ENCODE data around the gene SYNGR4. TPM values are rescaled to one million over a fixed set of nuclear protein-coding genes. Genes with fewer than 3 reads are reported as not detected.

SYNGR4 gene
- total RNA-seq, 1 experiment from 2014 or later: not detected

DNA sequence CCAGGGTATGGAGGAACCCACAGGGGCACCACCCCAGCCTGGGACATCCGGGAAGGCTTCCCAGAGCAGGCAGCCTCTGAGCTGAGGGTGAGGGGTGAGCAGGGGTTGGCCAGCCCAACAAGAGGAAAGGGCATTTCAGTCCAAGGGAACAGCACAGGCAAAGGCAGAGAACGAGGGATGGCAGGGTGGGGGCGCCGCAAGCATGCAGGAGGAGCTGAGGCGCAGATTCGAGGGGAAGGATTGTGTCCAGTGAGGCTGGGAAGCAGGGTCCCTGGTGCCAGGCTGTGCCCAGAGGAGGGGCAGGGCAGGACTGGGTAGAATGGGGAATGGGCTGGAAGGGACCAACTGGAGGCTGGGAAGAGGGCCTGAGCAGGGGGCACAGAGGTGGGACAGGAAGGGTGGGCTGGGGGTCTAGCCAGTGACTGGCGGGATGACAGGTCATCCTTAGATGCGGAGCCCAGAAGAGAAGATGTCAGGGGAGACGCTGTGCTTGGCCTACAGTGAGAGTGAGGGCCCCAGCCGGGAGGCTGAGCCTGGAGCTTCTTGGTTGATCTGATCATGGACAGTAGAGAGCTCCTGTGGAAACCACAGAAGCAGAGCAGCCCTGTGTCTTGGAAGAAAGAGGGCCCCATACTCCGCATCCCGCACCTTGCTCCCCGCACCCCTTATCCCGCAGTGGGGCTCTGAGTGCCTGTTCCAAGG lies 25.2 kb upstream of the SYNGR4 start:
- ATAC-seq (no peak), DNase-seq (ENCODE audit: low spot score) (no peak)
- Mint-ChIP-seq H3K4me3 (no peak overlapping the region), H3K9me3 (no peaks in the 10 kb centered on the region), H3K36me3 (no peaks in the 10 kb centered on the region), H3K27me3 (ENCODE audit: low read depth) (peaks cover 5% of the 10 kb centered on the region), H3K27ac (no peak overlapping the region), H3K4me1 (no peaks in the 10 kb centered on the region; the same call in 1 of the 2 replicates)
- TF ChIP-seq ZNF671 (CRISPR knock-in tag; IDR thresholded peaks at IDR 0.05): no peak
- TF ChIP-seq NFATC4 (CRISPR knock-in tag; IDR thresholded peaks at IDR 0.05): no peak
- no peak for TF ChIP-seq PRDM15 (CRISPR knock-in tag; IDR thresholded peaks at IDR 0.05)
- TF ChIP-seq ATF1 (CRISPR knock-in tag; IDR thresholded peaks at IDR 0.05): no peak
- ChIA-PET POLR2A (interaction anchor here (0.6 kb wide), 1 partner anchor 272 kb away, joined by 3 read pairs; no protein-coding TSS in a partner anchor), CTCF (interaction anchor here (0.6 to 10.2 kb wide), 8 partner anchors 12 to 550 kb away, joined by 3 to 404 read pairs (median 4); partner anchors contain the start of genes CARD8, EMP3 and KDELR1)

- Mint-ChIP-seq H3K27ac (no peak overlapping the region), H3K36me3 (no peaks in the 10 kb centered on the region), H3K27me3 (ENCODE audit: low read depth) (no peaks in the 10 kb centered on the region; the same call in 1 of the 2 replicates), H3K9me3 (no peaks in the 10 kb centered on the region), H3K4me1 (no peaks in the 10 kb centered on the region), H3K4me3 (no peak overlapping the region)
- no peak for DNase-seq (ENCODE audit: low spot score)
- CTCF ChIA-PET: interaction anchor here (0.6 to 10.2 kb wide), 7 partner anchors 10 to 59 kb away, joined by 3 to 404 read pairs (median 4); partner anchors contain the start of genes EMP3, KDELR1, SYNGR4 and TMEM143
- TF ChIP-seq GABPB1 (CRISPR knock-in tag; IDR thresholded peaks at IDR 0.05) (no peak), MLX (CRISPR knock-in tag; IDR thresholded peaks at IDR 0.05) (no peak), TEAD1 (CRISPR knock-in tag; IDR thresholded peaks at IDR 0.05) (no peak), SMAD4 (CRISPR knock-in tag; IDR thresholded peaks at IDR 0.05) (no peak), E2F5 (CRISPR knock-in tag; IDR thresholded peaks at IDR 0.05) (no peak), PRDM15 (CRISPR knock-in tag; IDR thresholded peaks at IDR 0.05) (no peak), FOXJ3 (CRISPR knock-in tag; IDR thresholded peaks at IDR 0.05; ENCODE audit: borderline replicate concordance) (no peak)
- TF ChIP-seq, protein P1, sequence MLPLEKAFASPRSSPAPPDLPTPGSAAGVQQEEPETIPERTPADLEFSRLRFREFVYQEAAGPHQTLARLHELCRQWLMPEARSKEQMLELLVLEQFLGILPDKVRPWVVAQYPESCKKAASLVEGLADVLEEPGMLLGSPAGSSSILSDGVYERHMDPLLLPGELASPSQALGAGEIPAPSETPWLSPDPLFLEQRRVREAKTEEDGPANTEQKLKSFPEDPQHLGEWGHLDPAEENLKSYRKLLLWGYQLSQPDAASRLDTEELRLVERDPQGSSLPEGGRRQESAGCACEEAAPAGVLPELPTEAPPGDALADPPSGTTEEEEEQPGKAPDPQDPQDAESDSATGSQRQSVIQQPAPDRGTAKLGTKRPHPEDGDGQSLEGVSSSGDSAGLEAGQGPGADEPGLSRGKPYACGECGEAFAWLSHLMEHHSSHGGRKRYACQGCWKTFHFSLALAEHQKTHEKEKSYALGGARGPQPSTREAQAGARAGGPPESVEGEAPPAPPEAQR (CRISPR knock-in tag; IDR thresholded peaks at IDR 0.05): no peak
- TF ChIP-seq, protein P2, sequence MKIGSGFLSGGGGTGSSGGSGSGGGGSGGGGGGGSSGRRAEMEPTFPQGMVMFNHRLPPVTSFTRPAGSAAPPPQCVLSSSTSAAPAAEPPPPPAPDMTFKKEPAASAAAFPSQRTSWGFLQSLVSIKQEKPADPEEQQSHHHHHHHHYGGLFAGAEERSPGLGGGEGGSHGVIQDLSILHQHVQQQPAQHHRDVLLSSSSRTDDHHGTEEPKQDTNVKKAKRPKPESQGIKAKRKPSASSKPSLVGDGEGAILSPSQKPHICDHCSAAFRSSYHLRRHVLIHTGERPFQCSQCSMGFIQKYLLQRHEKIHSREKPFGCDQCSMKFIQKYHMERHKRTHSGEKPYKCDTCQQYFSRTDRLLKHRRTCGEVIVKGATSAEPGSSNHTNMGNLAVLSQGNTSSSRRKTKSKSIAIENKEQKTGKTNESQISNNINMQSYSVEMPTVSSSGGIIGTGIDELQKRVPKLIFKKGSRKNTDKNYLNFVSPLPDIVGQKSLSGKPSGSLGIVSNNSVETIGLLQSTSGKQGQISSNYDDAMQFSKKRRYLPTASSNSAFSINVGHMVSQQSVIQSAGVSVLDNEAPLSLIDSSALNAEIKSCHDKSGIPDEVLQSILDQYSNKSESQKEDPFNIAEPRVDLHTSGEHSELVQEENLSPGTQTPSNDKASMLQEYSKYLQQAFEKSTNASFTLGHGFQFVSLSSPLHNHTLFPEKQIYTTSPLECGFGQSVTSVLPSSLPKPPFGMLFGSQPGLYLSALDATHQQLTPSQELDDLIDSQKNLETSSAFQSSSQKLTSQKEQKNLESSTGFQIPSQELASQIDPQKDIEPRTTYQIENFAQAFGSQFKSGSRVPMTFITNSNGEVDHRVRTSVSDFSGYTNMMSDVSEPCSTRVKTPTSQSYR (CRISPR knock-in tag; IDR thresholded peaks at IDR 0.05): no peak
- no peak for ATAC-seq
- POLR2A ChIA-PET: no interaction called here
Observed at GRCh38 chr19:48340995-48341394, 23.2 kb upstream of the SYNGR4 start.

All from WTC11 (cell line).